Parietal lobe (tissue), 1 donor: Measurements from ENCODE around the gene UBE2V1. TPM values are rescaled to one million over a fixed set of nuclear protein-coding genes. Genes with fewer than 3 reads are reported as not detected.

Source experiments
- total RNA-seq: library from RNA; depleted of rRNA; stranded (reverse); fragments of >200 nt; gene quantifications from one replicate; pipeline ENCODE4 v1.2.3, GENCODE V29; 2014

UBE2V1 gene
- total RNA-seq: 95.5 TPM

DNA sequence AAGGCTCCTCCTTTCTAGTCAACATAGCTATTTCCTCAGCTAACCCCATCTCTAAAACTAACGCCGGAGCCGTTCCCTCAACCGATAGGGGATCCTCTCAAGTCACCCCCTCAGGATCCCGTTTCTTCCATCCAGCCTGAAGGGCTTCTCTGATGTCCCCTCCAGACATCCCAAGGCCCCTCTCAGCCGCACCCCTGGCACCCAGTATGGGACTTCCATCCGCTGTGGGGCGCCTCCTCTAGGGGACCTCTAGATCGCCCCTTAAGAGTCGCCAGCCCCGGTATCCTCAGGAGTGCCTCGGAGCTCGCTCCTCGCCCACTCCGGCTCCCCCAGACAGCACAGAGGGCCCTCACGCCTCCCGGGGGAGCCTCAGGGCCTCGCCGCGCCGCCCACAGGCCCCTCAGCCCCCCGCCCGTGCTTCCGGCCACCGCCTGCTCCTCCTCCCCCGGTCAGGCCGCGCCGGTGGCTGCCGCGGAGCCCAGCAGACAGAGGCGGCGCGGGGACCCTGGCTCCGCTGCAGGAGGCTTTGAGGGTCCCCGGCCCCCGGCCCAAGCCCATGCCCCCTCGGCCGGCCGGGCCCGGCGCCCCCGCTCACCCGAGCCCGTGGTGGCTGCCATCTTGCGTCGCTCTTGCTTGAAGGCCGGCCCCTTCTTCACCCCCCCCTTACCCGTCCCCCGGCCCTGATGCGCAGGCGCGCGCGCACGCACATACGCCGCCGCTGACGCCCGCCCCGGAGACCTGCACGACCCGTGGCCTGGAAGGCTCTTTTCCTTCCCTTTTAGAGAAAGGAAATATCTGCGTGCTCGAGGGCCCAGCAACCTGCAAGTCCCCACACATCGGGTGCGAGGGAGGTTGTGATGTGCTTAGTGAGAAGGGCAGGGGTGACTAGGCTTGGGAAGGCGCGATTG, at the start of gene UBE2V1:
Gene UBE2V1, minus strand, starts transcription at position 639 of the 908 bp plus-strand sequence. Its CDS starts 22 bp downstream, at position 617.

DNA sequence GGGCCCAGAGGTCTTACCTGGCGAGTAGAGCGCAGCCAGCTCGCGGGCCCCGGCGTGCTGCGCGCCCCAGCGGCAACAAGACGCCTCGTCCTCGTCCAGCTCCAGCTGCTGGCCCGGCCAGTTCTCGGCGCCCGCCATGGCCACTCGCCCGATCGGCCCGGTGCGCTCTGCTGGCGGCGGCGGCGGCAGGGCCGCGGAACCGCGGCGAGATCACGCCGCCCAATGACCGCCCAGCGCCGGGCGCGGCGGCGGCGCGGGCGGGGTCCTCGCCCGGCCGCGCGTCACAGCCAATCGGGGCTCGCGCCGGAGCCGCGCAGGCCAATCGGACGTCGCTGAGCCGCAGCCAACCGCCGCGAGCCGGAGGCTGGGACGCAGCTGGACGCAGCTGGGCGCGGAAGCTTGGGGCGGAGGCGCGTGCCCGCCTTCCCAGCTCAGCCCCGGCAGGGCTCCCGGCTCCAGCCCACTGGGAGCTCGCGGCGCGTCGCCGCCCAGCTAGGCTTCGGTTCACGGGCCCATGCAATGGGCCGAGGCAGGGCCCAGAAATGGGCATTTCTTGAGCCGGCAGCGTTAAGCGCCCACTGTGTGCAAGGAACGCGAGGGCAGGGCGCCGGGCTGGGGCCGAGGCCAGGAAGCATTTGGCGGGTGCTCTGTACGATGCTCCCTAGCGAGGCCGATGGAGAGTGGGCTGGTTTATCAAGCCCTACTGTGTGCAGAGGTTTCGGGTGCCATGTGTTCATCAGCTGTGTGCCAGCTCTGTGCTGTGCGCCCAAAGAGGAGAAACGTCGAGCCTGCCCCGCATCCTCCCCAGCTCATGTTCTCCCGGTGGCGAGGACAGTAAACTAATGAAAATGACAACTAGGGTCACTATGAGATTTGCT, 40.8 kb upstream of the UBE2V1 start, which contains the start of gene PEDS1:
Gene PEDS1, minus strand, starts transcription at position 224 of the 878 bp plus-strand sequence. Its CDS starts 86 bp downstream, at position 138.

Other genes with a start within 250 kb of the UBE2V1 start
- gene SPATA2, start 197.6 kb downstream of the UBE2V1 start, total RNA-seq: 4.1 TPM
- 60.4 TPM for gene RNF114, start 176.8 kb downstream of the UBE2V1 start, total RNA-seq
- not detected for gene SNAI1, start 130.2 kb downstream of the UBE2V1 start, total RNA-seq
- 11.9 TPM for gene PEDS1, start 40.6 kb upstream of the UBE2V1 start, total RNA-seq
- gene CEBPB, start 77.7 kb upstream of the UBE2V1 start, total RNA-seq: 0.94 TPM